CD4-positive, alpha-beta T cell treated with Interferon gamma for 1 hour (primary cell): Measurements from ENCODE around the gene GRHL1.
"Not testable (repeated sequence)": the region's sequence is repeated elsewhere in the genome, so short reads cannot be mapped to it uniquely, and the experiment has no call there.

Experiments used
- DNase-seq: peaks from one replicate; pipeline ENCODE4 v3.0.0-alpha.2; 2020

The GRHL1 gene

DNA sequence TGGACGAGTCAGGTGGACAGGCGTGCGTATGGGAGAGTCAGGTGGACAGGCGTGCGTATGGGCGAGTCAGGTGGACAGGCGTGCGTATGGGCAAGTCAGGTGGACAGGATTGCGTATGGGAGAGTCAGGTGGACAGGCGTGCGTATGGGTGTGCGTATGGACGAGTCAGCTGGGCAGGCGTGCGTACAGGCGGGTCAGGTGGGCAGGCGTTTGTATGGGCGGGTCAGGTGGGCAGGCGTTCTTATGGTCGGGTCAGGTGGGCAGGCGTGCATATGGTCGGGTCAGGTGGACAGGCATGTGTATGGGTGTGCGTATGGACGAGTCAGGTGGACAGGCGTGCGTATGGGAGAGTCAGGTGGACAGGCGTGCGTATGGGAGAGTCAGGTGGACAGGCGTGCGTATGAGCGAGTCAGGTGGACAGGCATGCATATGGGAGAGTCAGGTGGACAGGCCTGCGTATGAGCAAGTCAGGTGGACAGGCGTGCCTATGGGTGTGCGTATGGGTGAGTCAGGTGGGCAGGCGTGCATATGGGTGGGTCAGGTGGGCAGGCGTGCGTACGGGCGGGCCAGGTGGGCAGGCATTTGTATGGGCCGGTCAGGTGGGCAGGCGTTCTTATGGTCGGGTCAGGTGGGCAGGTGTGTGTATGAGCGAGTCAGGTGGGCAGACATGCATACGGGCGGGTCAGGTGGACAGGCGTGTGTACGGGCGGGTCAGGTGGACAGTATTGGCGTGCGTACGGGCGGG lies 59.5 kb downstream of the GRHL1 start:
- DNase-seq, result not testable (repeated sequence)

GRCh38 chr2:10011606-10012325 lies 60.3 kb downstream of the GRHL1 start:
- not testable (repeated sequence) for DNase-seq

DNA sequence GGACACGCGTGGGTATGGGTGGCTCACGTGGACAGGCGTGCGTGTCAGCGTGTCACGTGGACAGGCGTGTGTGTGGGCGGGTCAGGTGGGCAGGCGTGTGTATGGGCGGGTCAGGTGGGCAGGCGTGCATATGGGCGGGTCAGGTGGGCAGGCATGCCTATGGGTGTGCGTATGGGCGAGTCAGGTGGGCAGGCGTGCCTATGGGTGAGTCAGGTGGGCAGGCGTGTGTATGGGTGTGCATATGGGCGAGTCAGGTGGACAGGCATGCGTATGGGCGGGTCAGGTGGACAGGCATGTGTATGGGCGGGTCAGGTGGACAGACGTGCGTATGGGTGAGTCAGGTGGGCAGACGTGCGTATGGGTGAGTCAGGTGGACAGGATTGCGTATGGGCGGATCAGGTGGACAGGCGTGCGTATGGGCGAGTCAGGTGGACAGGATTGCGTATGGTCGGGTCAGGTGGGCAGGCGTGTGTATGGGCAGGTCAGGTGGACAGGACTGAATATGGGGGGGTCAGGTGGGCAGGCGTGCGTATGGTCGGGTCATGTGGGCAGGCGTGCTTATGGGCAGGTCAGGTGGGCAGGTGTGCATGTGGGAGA lies 61.0 kb downstream of the GRHL1 start:
- not testable (repeated sequence) for DNase-seq

- no peak for DNase-seq
Observed at GRCh38 chr2:10012963-10013461, 61.5 kb downstream of the GRHL1 start.

- not testable (repeated sequence) for DNase-seq
Observed at GRCh38 chr2:10013651-10014417, 62.3 kb downstream of the GRHL1 start.

DNA sequence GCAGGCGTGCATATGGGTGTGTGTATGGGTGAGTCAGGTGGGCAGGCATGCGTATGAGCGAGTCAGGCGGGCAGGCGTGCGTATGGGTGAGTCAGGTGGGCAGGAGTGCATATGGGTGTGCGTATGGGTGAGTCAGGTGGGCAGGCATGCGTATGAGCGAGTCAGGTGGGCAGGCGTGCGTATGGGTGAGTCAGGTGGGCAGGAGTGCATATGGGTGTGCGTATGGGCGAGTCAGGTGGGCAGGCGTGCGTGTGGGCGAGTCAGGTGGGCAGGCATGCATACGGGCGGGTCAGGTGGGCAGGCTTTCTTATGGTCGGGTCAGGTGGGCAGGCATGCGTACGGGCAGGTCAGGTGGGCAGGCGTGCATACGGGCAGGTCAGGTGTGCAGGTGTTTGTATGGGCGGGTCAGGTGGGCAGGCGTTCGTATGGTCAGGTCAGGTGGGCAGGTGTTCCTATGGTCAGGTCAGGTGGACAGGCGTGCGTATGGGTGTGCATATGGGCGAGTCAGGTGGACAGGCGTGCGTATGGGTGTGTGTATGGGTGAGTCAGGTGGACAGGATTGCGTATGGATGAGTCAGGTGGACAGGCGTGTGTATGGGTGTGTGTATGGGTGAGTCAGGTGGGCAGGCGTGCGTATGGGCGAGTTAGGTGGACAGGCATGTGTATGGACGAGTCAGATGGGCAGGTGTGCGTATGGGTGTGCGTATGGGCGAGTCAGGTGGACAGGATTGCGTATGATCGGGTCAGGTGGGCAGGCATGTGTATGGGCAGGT lies 63.1 kb downstream of the GRHL1 start:
- no peak for DNase-seq

DNA sequence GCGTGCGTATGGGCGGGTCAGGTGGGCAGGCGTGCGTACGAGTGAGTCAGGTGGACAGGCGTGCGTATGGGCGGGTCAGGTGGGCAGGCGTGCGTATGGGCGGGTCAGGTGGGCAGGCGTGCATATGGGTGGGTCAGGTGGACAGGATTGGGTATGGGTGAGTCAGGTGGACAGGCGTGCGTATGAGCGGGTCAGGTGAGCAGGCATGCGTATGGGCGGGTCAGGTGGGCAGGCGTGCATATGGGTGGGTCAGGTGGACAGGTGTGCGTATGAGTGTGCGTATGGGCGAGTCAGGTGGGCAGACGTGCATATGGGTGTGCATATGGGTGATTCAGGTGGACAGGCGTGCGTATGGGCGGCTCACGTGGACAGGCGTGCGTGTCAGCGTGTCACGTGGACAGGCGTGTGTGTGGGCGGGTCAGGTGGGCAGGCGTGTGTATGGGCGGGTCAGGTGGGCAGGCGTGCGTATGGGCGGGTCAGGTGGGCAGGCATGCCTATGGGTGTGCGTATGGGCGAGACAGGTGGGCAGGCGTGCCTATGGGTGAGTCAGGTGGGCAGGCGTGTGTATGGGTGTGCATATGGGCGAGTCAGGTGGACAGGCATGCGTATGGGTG lies 64.0 kb downstream of the GRHL1 start:
- DNase-seq, result not testable (repeated sequence)

- DNase-seq, result no peak
Observed at GRCh38 chr2:10016001-10016801, 64.7 kb downstream of the GRHL1 start.

GRCh38 chr2:10016802-10017258 lies 65.3 kb downstream of the GRHL1 start:
- no peak for DNase-seq

DNA sequence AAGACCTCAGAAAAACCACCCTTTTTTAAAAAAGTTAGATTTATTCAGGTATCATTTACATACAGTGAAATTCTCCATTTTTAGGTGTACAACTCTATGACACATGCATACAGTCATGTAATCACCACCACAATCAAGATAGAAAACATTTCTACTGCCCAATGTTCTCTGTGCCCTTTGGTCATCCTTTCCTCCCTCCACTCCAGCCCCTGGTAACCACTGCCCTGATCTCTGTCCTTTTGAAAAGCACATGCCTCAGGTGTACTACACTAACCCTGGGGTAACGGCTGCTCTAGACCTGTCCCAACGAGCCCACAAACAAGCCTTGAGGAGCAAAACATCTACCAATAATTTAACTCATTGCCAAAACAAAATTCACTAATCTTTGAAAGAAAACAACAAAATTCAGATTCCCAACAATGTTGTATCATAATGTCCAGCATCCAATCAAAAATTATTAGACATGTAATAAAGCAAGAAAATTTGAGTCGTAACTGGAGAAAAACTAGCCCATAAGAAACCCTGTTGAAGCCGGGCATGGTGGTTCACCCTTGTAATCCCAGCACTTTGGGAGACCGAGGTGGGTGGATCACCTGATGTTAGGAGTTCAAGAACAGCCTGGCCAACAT lies 65.9 kb downstream of the GRHL1 start:
- no peak for DNase-seq

DNA sequence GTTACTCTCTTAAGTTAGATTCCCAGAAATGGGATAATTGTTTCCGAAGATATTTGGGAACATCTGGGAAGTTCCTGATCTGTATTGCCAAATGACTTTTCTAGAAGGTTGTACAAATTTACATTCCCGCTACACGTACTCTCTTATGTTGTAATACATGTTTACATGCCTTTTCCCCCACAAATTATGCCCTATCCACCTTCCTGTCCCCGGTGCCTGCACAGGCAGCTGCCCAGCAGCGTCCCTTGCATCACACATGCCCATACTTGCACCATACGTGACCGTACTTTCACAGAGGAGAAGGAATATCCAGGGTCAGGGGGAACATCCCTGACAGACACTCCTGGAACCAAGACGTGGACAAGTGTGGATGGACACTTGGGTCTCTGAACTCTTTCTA lies 67.7 kb downstream of the GRHL1 start:
- no peak for DNase-seq

DNA sequence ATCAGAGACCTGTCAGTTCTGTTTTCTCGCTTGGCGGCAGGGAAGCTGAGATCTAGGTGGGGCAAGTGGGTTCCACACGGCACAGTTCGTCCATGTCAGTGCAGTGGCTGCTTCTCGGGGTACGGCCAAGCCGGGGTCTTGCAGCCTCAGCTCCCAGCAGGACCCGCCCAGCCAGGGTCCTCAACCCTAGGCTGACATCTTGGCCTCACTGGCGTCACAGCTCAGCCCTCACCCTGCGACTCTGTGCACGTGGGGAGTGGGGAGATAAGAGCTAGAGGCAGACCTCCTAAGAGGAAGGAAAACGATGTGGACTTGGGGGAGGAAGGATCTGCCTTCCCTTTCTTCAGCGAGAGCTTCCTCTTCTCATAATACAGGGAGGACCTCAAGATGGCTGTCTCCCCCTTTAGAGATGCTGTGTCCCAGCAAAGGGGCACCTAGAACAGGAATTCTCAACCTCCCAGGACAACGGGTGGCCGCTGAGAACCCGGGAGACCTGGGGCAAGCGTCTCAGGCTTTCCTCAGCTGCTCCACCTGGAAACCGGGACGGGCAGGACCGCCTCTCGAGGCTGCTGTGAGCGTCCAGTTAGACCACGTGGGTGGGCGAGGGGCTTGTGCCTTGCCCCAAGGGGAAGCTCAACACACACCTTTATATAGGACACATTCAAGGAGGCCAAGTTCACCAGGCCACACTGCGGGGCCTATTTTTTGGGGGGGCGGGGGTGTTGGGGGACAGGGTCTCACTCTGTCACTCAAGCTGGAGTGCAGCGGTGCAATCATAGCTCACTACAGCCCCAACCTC lies 68.3 kb downstream of the GRHL1 start:
- no peak for DNase-seq

DNA sequence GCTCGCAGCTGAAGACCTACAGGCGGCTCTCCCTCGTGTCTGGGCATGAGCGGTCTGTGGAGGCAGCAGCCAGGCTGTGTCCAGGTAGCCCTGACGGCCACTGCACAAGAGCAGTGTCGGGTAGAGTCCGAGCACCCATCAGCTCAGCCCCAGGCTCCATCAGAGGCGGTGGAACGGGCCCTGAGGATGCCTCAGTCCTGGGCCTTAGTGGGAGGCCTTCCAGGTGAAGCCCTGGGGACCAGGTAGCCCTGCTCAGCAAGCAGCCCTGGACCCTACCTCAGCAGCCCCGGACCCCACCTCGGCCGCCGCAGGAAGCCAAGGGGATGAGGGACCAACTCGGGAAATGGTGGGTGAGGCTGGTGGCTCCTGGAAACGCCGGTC lies 70.5 kb downstream of the GRHL1 start:
- no peak for DNase-seq

- no peak for DNase-seq
Observed at GRCh38 chr2:10022445-10022844, 71.0 kb downstream of the GRHL1 start.

DNA sequence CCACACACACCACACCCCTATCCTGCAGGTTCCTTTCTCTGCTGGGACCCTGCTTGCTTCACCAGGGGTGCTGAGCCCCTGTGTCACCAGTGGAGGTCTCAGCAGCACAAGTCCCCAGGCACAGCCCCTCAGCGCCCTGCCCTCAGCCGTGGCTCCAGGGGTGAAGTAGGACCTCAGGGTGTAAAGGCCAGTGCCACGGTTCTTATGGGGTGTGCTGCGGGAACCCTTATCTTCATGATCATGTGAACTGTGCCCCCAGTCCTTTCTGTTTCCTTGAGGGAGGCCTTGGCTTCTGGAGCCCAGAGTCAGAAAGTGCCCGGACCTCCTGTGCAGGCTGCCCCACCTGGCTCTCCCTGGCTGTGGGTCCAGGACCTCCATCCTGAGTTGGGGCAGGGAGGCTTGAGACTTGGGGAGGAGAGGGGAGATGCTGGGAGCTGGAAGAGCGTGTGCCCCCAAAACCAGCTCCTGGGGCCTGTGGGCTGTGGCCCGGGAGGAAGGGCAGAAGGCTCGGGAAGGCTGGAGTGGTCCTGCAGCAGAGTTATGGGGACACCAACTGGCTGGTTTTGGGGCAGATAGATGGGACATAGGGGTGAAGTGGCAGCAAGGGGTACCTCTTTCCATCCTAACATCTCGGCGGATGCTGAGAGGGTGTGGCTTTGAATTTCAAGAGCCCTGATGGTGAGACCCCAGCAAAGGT lies 71.6 kb downstream of the GRHL1 start:
- DNase-seq, result no peak

DNA sequence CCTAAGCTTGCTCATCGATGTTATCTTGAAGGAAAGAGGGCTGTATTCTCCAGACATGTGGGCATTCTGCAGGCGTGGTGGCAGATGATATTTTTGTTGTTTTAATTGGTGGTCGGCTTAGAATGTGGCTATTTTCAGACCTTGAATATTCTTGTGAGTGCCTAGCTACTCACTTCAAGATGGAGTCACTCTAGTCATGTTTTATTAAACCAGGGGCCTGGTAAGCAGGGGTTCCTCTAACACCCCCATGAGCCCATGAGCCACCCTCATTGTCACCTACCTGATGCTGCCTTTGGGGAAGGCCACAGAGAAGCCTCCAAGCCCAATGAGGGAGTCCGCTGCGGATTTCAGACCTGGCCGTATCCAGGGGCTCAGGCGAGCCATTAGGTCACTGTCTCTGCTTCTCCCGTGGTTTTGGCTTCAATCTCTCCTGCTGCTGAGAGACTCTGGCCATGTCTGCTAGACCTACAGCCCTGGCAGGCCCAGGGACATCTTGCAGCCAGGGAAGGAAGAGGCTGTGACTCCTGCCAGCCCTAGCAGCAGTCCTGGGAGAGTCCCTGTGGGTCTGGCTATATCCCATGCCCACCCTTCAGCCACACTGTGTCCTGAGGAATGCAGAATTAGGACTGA lies 75.6 kb downstream of the GRHL1 start:
- DNase-seq, result no peak

GRCh38 chr2:10027660-10028330 lies 76.3 kb downstream of the GRHL1 start:
- DNase-seq, result no peak
